SK-N-SH (cell line): Measurements from ENCODE around the gene KIAA0040. TPM values are rescaled to one million over a fixed set of nuclear protein-coding genes. Genes with fewer than 3 reads are reported as not detected.

ENCODE experiments used
- CTCF ChIA-PET: fragments of 300-600, 350-600 bp; formaldehyde crosslinking; extraction: SDS; loops from one replicate; lab custom pipeline; 2021; lab: Yijun Ruan, JAX
- POLR2A ChIA-PET: fragments of 350-600 bp; sonication (Branson Sonifier 250); formaldehyde crosslinking; extraction: SDS; loops from one replicate; lab custom pipeline; 2020; ENCODE audit warnings: antibody characterized with exemption, inconsistent platforms; lab: Yijun Ruan, JAX
- DNase-seq: peaks from one replicate; pipeline ENCODE4 v3.0.0; 2012
- H2AFZ ChIP-seq: fragments of 200-600 bp; sonication (generic); 2 replicates; pipeline ENCODE4 v1.8.1; 2016; ENCODE audit warnings: antibody characterized with exemption, mild to moderate bottlenecking, low read depth
- H3F3A ChIP-seq: fragments of 200-600 bp; sonication (generic); replicated peaks from 2 replicates; pipeline ENCODE3; 2016; ENCODE audit warnings: antibody characterized with exemption, mild to moderate bottlenecking; ENCODE audit not compliant: insufficient read depth
- H3K27ac ChIP-seq, 2 experiments: fragments of 200-500 bp in 1 of 2; fragments of 200-600 bp in 1 of 2; sonication (Bioruptor generic) in 1 of 2; sonication (generic), shearing (Covaris generic) in 1 of 2; 2 replicates each; pipeline versions ENCODE4 v1.5.1 to v1.6.1; 2014 to 2016; ENCODE audit warnings: low read depth in 2 of 2, inconsistent platforms in 1 of 2, low read length in 1 of 2, mild to moderate bottlenecking in 1 of 2, mixed read lengths in 1 of 2
- H3K27me3 ChIP-seq: fragments of 200-600 bp; sonication (generic), shearing (Covaris generic); 2 replicates; pipeline ENCODE4 v1.6.1; 2016; ENCODE audit warnings: mixed run types; ENCODE audit not compliant: insufficient read depth
- H3K36me3 ChIP-seq, 2 experiments: fragments of 200-500 bp in 1 of 2; fragments of 200-600 bp in 1 of 2; sonication (Bioruptor generic) in 1 of 2; sonication (generic) in 1 of 2; replicated peaks in 1 of 2; 2 replicates each; pipeline versions ENCODE3 to v1.5.1; 2014 to 2016; ENCODE audit warnings: low read length in 1 of 2, mild to moderate bottlenecking in 1 of 2; ENCODE audit not compliant: insufficient read depth in 2 of 2, control insufficient read depth in 1 of 2
- H3K4me1 ChIP-seq, 2 experiments: fragments of 200-500 bp in 1 of 2; fragments of 200-600 bp in 1 of 2; sonication (Bioruptor generic) in 1 of 2; sonication (generic), shearing (Covaris generic) in 1 of 2; 2 replicates each; pipeline versions ENCODE4 v1.5.1 to v1.6.1; 2014 to 2016; ENCODE audit warnings: low read depth in 1 of 2, low read length in 1 of 2, mixed run types in 1 of 2; ENCODE audit not compliant: insufficient read depth in 2 of 2, control insufficient read depth in 1 of 2
- H3K4me2 ChIP-seq: fragments of 200-600 bp; sonication (generic), shearing (Covaris generic); 2 replicates; pipeline ENCODE4 v1.6.1; 2017; ENCODE audit warnings: mixed run types
- H3K4me3 ChIP-seq, 2 experiments: fragments of 200-500 bp in 1 of 2; fragments of 200-600 bp in 1 of 2; sonication (Bioruptor generic) in 1 of 2; sonication (generic), shearing (Covaris generic) in 1 of 2; 2 replicates each; pipeline versions ENCODE4 v1.5.1 to v1.8.1; 2014 to 2016; ENCODE audit warnings: low read depth in 2 of 2, inconsistent platforms in 1 of 2, low read length in 1 of 2, mild to moderate bottlenecking in 1 of 2, mixed read lengths in 1 of 2, moderate library complexity in 1 of 2
- H3K79me2 ChIP-seq: fragments of 200-600 bp; sonication (generic); 2 replicates; pipeline ENCODE4 v1.8.1; 2017; ENCODE audit warnings: mild to moderate bottlenecking; ENCODE audit not compliant: insufficient read depth
- H3K9ac ChIP-seq: fragments of 200-600 bp; sonication (generic); 2 replicates; pipeline ENCODE4 v1.6.1; 2017; ENCODE audit warnings: mixed run types
- H3K9me2 ChIP-seq: fragments of 200-600 bp; sonication (generic); 2 replicates; pipeline ENCODE4 v1.6.1; 2017; ENCODE audit warnings: mixed run types
- H3K9me3 ChIP-seq: fragments of 200-600 bp; sonication (generic); 2 replicates; pipeline ENCODE4 v1.6.1; 2017; ENCODE audit warnings: mixed run types, mild to moderate bottlenecking, moderate library complexity
- H4K20me1 ChIP-seq: fragments of 200-600 bp; sonication (generic); 2 replicates; pipeline ENCODE4 v1.6.1; 2017; ENCODE audit warnings: mild to moderate bottlenecking, mixed run types; ENCODE audit not compliant: insufficient read depth
- CHD2 ChIP-seq: fragments of 150-350 bp; IDR thresholded peaks from 2 replicates; pipeline ENCODE4 v1.6.1; 2018; ENCODE audit warnings: low read length; ENCODE audit not compliant: partially characterized antibody
- ELF1 ChIP-seq: IDR thresholded peaks from 2 replicates; pipeline ENCODE4 v1.4.0; 2012
- EP300 ChIP-seq, 2 experiments: IDR thresholded peaks; 2 replicates each; pipeline versions ENCODE4 v1.4.0 to v1.6.1; 2012; ENCODE audit warnings: borderline replicate concordance in 1 of 2, low read depth in 1 of 2, low read length in 1 of 2
- FOSL2 ChIP-seq: IDR thresholded peaks from 2 replicates; pipeline ENCODE4 v1.4.0; 2012; ENCODE audit warnings: low read depth, mild to moderate bottlenecking, moderate library complexity, borderline replicate concordance
- FOXJ3 ChIP-seq: sonication (generic); formaldehyde crosslinking; IDR thresholded peaks from 2 replicates; pipeline ENCODE4 v1.5.1; 2020; ENCODE audit warnings: mild to moderate bottlenecking, missing genetic modification reagents
- GABPA ChIP-seq: IDR thresholded peaks from 2 replicates; pipeline ENCODE4 v1.4.0; 2012; ENCODE audit warnings: low read depth, mild to moderate bottlenecking
- GATA2 ChIP-seq: sonication (generic); formaldehyde crosslinking; IDR thresholded peaks from 2 replicates; pipeline ENCODE4 v1.5.0; 2020; ENCODE audit warnings: mild to moderate bottlenecking, missing genetic modification reagents
- MAX ChIP-seq: IDR thresholded peaks from 2 replicates; pipeline ENCODE4 v1.4.0; 2012; ENCODE audit warnings: low read depth
- NRF1 ChIP-seq: IDR thresholded peaks from 2 replicates; pipeline ENCODE4 v1.6.1; 2012; ENCODE audit warnings: low read depth, mild to moderate bottlenecking, low read length
- POLR2AphosphoS5 ChIP-seq: IDR thresholded peaks from 2 replicates; pipeline ENCODE4 v1.6.1; 2012; ENCODE audit warnings: low read depth, low read length
- SIN3A ChIP-seq: IDR thresholded peaks from 2 replicates; pipeline ENCODE4 v1.6.1; 2012; ENCODE audit warnings: low read depth, mild to moderate bottlenecking, low read length, moderate library complexity, borderline replicate concordance
- SMC3 ChIP-seq: IDR thresholded peaks from 2 replicates; pipeline ENCODE4 v1.6.1; 2012; ENCODE audit warnings: low read depth, low read length, improper control_type of control experiment
- TEAD4 ChIP-seq: IDR thresholded peaks from 2 replicates; pipeline ENCODE4 v1.4.0; 2012; ENCODE audit warnings: mild to moderate bottlenecking, borderline replicate concordance; ENCODE audit not compliant: insufficient read depth
- WGBS: methylation state at CpG from one replicate; pipeline ENCODE4 v1.1.6; 2017; ENCODE audit warnings: low lambda C conversion rate; 5-methylcytosine and 5-hydroxymethylcytosine counted together
- polyA plus RNA-seq, 3 experiments: library from polyadenylated mRNA; depleted of rRNA; stranded (reverse); fragments of >200 nt; gene quantifications; 2 replicates each; pipeline ENCODE4 v1.2.3, GENCODE V29; 2012
- TF ChIP-seq, protein P1 (sequence below): IDR thresholded peaks from 2 replicates; pipeline ENCODE4 v1.4.0; 2012; ENCODE audit warnings: low read depth, borderline replicate concordance
- TF ChIP-seq, protein P2 (sequence below): fragments of 150-350 bp; IDR thresholded peaks from 2 replicates; pipeline ENCODE4 v1.6.1; 2017; ENCODE audit warnings: antibody characterized with exemption, low read length, low read depth, borderline replicate concordance
- TF ChIP-seq, protein P3 (sequence below): IDR thresholded peaks from 2 replicates; pipeline ENCODE4 v1.6.1; 2012; ENCODE audit warnings: mild to moderate bottlenecking, low read depth, low read length, moderate library complexity
- TF ChIP-seq, protein P4 (sequence below): IDR thresholded peaks from 2 replicates; pipeline ENCODE4 v1.4.0; 2012; ENCODE audit warnings: low read depth, borderline replicate concordance
- TF ChIP-seq, protein P5 (sequence below): fragments of 200-600 bp; sonication (generic); IDR thresholded peaks from 2 replicates; pipeline ENCODE4 v1.6.1; 2017; ENCODE audit warnings: antibody characterized with exemption, mild to moderate bottlenecking, moderate library complexity

The KIAA0040 gene
- polyA plus RNA-seq, 1 of the 3 experiments (the other 2 are of a cell fraction): 0.08 TPM

- Histone ChIP-seq H3K79me2 (no peaks in the 10 kb centered on the region), H3K4me3 (no peak overlapping the region), H3F3A (no peaks in the 10 kb centered on the region), H3K27me3 (no peaks in the 10 kb centered on the region), H3K27ac (no peak overlapping the region), H2AFZ (no peak overlapping the region), H3K9me3 (no peaks in the 10 kb centered on the region), H3K4me2 (no peak overlapping the region), H4K20me1 (no peaks in the 10 kb centered on the region), H3K36me3 (no peaks in the 10 kb centered on the region), H3K9me2 (no peaks in the 10 kb centered on the region), H3K4me1 (no peaks in the 10 kb centered on the region), H3K9ac (no peak overlapping the region)
- TF ChIP-seq SMC3 (no peak), FOSL2 (no peak)
- CTCF ChIA-PET: interaction anchor here (0.7 to 7.9 kb wide), 5 partner anchors 9 to 156 kb away, joined by 3 to 51 read pairs (median 3); no protein-coding TSS in a partner anchor
- DNase-seq: no peak
- WGBS: 40% methylated on average over 4 of the region's 4 CpGs
- POLR2A ChIA-PET: no interaction called here
Measured at GRCh38 chr1:175163702-175164101, 28.9 kb downstream of the KIAA0040 start.

- Histone ChIP-seq H3F3A (no peaks in the 10 kb centered on the region), H3K36me3 (no peaks in the 10 kb centered on the region), H4K20me1 (no peaks in the 10 kb centered on the region), H2AFZ (no peak overlapping the region), H3K4me2 (no peak overlapping the region), H3K9me3 (no peaks in the 10 kb centered on the region), H3K27me3 (no peaks in the 10 kb centered on the region), H3K4me1 (no peaks in the 10 kb centered on the region), H3K27ac (no peak overlapping the region), H3K4me3 (no peak overlapping the region), H3K9ac (no peak overlapping the region), H3K9me2 (no peaks in the 10 kb centered on the region), H3K79me2 (no peaks in the 10 kb centered on the region)
- DNase-seq: no peak
- WGBS: 39% methylated on average over 4 of the region's 4 CpGs
- CTCF ChIA-PET: interaction anchor here (2.6 to 9.1 kb wide), 3 partner anchors 11 to 157 kb away, joined by 11 to 176 read pairs (median 51); no protein-coding TSS in a partner anchor
- POLR2A ChIA-PET: no interaction called here
- no peak for TF ChIP-seq SIN3A
- no peak for TF ChIP-seq EP300 (IDR thresholded peaks at IDR 0.05; ENCODE audit: borderline replicate concordance in 1 of 2, low read depth in 1 of 2, low read length in 1 of 2)
- TF ChIP-seq NRF1: no peak
- TF ChIP-seq, protein P1, sequence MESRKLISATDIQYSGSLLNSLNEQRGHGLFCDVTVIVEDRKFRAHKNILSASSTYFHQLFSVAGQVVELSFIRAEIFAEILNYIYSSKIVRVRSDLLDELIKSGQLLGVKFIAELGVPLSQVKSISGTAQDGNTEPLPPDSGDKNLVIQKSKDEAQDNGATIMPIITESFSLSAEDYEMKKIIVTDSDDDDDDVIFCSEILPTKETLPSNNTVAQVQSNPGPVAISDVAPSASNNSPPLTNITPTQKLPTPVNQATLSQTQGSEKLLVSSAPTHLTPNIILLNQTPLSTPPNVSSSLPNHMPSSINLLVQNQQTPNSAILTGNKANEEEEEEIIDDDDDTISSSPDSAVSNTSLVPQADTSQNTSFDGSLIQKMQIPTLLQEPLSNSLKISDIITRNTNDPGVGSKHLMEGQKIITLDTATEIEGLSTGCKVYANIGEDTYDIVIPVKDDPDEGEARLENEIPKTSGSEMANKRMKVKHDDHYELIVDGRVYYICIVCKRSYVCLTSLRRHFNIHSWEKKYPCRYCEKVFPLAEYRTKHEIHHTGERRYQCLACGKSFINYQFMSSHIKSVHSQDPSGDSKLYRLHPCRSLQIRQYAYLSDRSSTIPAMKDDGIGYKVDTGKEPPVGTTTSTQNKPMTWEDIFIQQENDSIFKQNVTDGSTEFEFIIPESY: no peak
- TF ChIP-seq GABPA: no peak
- TF ChIP-seq MAX: no peak
- TF ChIP-seq FOSL2: no peak
- TF ChIP-seq, protein P2, sequence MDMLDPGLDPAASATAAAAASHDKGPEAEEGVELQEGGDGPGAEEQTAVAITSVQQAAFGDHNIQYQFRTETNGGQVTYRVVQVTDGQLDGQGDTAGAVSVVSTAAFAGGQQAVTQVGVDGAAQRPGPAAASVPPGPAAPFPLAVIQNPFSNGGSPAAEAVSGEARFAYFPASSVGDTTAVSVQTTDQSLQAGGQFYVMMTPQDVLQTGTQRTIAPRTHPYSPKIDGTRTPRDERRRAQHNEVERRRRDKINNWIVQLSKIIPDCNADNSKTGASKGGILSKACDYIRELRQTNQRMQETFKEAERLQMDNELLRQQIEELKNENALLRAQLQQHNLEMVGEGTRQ: no peak
- TF ChIP-seq GATA2 (CRISPR knock-in tag): no peak
- no peak for TF ChIP-seq TEAD4
- no peak for TF ChIP-seq FOXJ3 (CRISPR knock-in tag)
- TF ChIP-seq ELF1: no peak
- TF ChIP-seq, protein P3, sequence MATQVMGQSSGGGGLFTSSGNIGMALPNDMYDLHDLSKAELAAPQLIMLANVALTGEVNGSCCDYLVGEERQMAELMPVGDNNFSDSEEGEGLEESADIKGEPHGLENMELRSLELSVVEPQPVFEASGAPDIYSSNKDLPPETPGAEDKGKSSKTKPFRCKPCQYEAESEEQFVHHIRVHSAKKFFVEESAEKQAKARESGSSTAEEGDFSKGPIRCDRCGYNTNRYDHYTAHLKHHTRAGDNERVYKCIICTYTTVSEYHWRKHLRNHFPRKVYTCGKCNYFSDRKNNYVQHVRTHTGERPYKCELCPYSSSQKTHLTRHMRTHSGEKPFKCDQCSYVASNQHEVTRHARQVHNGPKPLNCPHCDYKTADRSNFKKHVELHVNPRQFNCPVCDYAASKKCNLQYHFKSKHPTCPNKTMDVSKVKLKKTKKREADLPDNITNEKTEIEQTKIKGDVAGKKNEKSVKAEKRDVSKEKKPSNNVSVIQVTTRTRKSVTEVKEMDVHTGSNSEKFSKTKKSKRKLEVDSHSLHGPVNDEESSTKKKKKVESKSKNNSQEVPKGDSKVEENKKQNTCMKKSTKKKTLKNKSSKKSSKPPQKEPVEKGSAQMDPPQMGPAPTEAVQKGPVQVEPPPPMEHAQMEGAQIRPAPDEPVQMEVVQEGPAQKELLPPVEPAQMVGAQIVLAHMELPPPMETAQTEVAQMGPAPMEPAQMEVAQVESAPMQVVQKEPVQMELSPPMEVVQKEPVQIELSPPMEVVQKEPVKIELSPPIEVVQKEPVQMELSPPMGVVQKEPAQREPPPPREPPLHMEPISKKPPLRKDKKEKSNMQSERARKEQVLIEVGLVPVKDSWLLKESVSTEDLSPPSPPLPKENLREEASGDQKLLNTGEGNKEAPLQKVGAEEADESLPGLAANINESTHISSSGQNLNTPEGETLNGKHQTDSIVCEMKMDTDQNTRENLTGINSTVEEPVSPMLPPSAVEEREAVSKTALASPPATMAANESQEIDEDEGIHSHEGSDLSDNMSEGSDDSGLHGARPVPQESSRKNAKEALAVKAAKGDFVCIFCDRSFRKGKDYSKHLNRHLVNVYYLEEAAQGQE: no peak
- no peak for TF ChIP-seq POLR2AphosphoS5
- TF ChIP-seq, protein P4, sequence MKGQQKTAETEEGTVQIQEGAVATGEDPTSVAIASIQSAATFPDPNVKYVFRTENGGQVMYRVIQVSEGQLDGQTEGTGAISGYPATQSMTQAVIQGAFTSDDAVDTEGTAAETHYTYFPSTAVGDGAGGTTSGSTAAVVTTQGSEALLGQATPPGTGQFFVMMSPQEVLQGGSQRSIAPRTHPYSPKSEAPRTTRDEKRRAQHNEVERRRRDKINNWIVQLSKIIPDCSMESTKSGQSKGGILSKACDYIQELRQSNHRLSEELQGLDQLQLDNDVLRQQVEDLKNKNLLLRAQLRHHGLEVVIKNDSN: no peak
- TF ChIP-seq, protein P5, sequence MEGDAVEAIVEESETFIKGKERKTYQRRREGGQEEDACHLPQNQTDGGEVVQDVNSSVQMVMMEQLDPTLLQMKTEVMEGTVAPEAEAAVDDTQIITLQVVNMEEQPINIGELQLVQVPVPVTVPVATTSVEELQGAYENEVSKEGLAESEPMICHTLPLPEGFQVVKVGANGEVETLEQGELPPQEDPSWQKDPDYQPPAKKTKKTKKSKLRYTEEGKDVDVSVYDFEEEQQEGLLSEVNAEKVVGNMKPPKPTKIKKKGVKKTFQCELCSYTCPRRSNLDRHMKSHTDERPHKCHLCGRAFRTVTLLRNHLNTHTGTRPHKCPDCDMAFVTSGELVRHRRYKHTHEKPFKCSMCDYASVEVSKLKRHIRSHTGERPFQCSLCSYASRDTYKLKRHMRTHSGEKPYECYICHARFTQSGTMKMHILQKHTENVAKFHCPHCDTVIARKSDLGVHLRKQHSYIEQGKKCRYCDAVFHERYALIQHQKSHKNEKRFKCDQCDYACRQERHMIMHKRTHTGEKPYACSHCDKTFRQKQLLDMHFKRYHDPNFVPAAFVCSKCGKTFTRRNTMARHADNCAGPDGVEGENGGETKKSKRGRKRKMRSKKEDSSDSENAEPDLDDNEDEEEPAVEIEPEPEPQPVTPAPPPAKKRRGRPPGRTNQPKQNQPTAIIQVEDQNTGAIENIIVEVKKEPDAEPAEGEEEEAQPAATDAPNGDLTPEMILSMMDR: no peak
- no peak for TF ChIP-seq CHD2
Measured at GRCh38 chr1:175162955-175163354, 29.6 kb downstream of the KIAA0040 start.
